ENCODE data around the gene CNPY1.

DNA sequence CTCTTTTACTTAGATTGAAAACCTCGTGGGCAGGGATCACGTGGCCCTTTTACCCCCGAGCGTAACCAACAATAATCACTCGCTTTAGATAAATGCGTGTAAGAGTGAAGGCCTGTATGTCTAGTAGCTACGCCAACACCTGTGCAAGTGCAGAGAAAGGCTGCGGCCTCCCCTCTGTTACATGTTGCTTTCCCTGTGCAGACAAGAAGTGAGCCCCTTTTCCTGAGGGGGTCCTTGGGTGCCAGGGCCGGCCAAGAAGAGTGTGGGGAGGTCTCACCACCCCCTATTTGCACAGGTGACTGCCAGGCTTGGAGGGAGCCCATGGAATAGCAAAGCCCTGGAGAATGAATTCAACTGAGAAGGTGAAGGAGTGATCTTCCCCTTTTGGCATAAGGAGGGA, 35.6 kb upstream of the CNPY1 start:
- TF ChIP-seq CTCF (IDR thresholded peaks at IDR 0.05) = no peak
- no peak for TF ChIP-seq POLR2A (IDR thresholded peaks at IDR 0.05)
- no peak for TF ChIP-seq POLR2AphosphoS5 (IDR thresholded peaks at IDR 0.05)
- TF ChIP-seq EP300 (IDR thresholded peaks at IDR 0.05) = no peak

Measured in stomach (tissue), 4 donors.